CD14-positive monocyte (primary cell): Measurements from ENCODE around the gene PDE1C. TPM values are rescaled to one million over a fixed set of nuclear protein-coding genes. Genes with fewer than 3 reads are reported as not detected.
"Not testable (repeated sequence)": the region's sequence is repeated elsewhere in the genome, so short reads cannot be mapped to it uniquely, and the experiment has no call there.

Experiments
- DNase-seq, 3 donors: peaks; one replicate each; pipeline ENCODE4 v3.0.0-alpha.2; 2011 to 2022
- H2AFZ ChIP-seq: 2 replicates; pipeline ENCODE4 v1.6.0; 2012; ENCODE audit warnings: mild to moderate bottlenecking, low read depth, low read length, inconsistent platforms; ENCODE audit not compliant: insufficient read depth, poor library complexity, severe bottlenecking
- H3K27ac ChIP-seq, 2 donors: 1 replicate in 1 of 2; 2 replicates in 1 of 2; pipeline ENCODE4 v1.5.1; 2012 to 2013; ENCODE audit warnings: low read length in 2 of 2, control low read depth in 1 of 2, inconsistent platforms in 1 of 2, low read depth in 1 of 2, mild to moderate bottlenecking in 1 of 2
- H3K27me3 ChIP-seq, 2 donors: one replicate each; pipeline versions ENCODE4 v1.6.0 to v1.6.1; 2011 to 2013; ENCODE audit warnings: low read length in 2 of 2; ENCODE audit not compliant: control insufficient read depth in 2 of 2, insufficient read depth in 2 of 2
- H3K36me3 ChIP-seq, 2 donors: replicated peaks in 1 of 2; 1 replicate in 1 of 2; 2 replicates in 1 of 2; pipeline versions ENCODE4 v1.5.1 to v1.6.1; 2012 to 2013; ENCODE audit warnings: low read length in 2 of 2, control low read depth in 1 of 2, inconsistent platforms in 1 of 2, mild to moderate bottlenecking in 1 of 2; ENCODE audit not compliant: insufficient read depth in 2 of 2, control insufficient read depth in 1 of 2
- H3K4me1 ChIP-seq, 2 donors: 1 replicate in 1 of 2; 2 replicates in 1 of 2; pipeline versions ENCODE4 v1.5.1 to v1.6.1; 2012 to 2013; ENCODE audit warnings: low read length in 2 of 2, control low read depth in 1 of 2, inconsistent platforms in 1 of 2, mild to moderate bottlenecking in 1 of 2, moderate library complexity in 1 of 2; ENCODE audit not compliant: insufficient read depth in 2 of 2, control insufficient read depth in 1 of 2
- H3K4me2 ChIP-seq: replicated peaks from 2 replicates; pipeline ENCODE3; 2012; ENCODE audit warnings: low read length, moderate library complexity, mild to moderate bottlenecking; ENCODE audit not compliant: poor library complexity, severe bottlenecking; ENCODE audit errors: extremely low read depth
- H3K4me3 ChIP-seq, 3 experiments: fragments of 200-600 bp in 1 of 3; sonication (generic) in 1 of 3; replicated peaks in 1 of 3; 1 replicate in 2 of 3; 2 replicates in 1 of 3; pipeline ENCODE4 v1.5.1; 2011 to 2013; ENCODE audit warnings: low read length in 3 of 3, mild to moderate bottlenecking in 3 of 3, control low read depth in 2 of 3, low read depth in 2 of 3, inconsistent platforms in 1 of 3, moderate library complexity in 1 of 3
- H3K79me2 ChIP-seq: 2 replicates; pipeline ENCODE4 v1.6.0; 2012; ENCODE audit warnings: mild to moderate bottlenecking, control low read depth, inconsistent platforms, low read length, moderate library complexity; ENCODE audit not compliant: insufficient read depth
- H3K9ac ChIP-seq: 2 replicates; pipeline ENCODE4 v1.6.0; 2017; ENCODE audit warnings: low read length, mild to moderate bottlenecking; ENCODE audit not compliant: insufficient read depth, poor library complexity, severe bottlenecking
- H3K9me3 ChIP-seq, 2 donors: replicated peaks in 1 of 2; 1 replicate in 1 of 2; 2 replicates in 1 of 2; pipeline versions ENCODE4 v1.5.1 to v1.6.1; 2012 to 2013; ENCODE audit warnings: low read length in 2 of 2, control low read depth in 1 of 2; ENCODE audit not compliant: control insufficient read depth in 1 of 2, insufficient read depth in 1 of 2
- H4K20me1 ChIP-seq: 2 replicates; pipeline ENCODE4 v1.6.0; 2012; ENCODE audit warnings: mild to moderate bottlenecking, low read length, control low read depth, moderate library complexity; ENCODE audit not compliant: insufficient read depth
- H3K27ac Mint-ChIP-seq, 7 donors: one replicate each; pipeline ENCODE4 v1.8.0; 2020; ENCODE audit warnings: mild to moderate bottlenecking in 7 of 7, mixed read lengths in 7 of 7, moderate library complexity in 6 of 7, inconsistent platforms in 2 of 7
- H3K27me3 Mint-ChIP-seq, 3 donors: one replicate each; pipeline ENCODE4 v1.8.0; 2021 to 2022; ENCODE audit warnings: low read depth in 3 of 3, mild to moderate bottlenecking in 3 of 3, mixed read lengths in 3 of 3, moderate library complexity in 3 of 3, inconsistent platforms in 1 of 3
- H3K36me3 Mint-ChIP-seq, 2 donors: one replicate each; pipeline ENCODE4 v1.8.0; 2020; ENCODE audit warnings: mixed read lengths in 2 of 2, inconsistent platforms in 1 of 2, mild to moderate bottlenecking in 1 of 2
- H3K4me1 Mint-ChIP-seq: one replicate; pipeline ENCODE4 v1.8.0; 2020; ENCODE audit warnings: mild to moderate bottlenecking, mixed read lengths
- H3K4me3 Mint-ChIP-seq, 2 donors: one replicate each; pipeline ENCODE4 v1.8.0; 2020; ENCODE audit warnings: mild to moderate bottlenecking in 2 of 2, mixed read lengths in 2 of 2, moderate library complexity in 1 of 2
- H3K9me3 Mint-ChIP-seq, 7 donors: one replicate each; pipeline ENCODE4 v1.8.0; 2020 to 2022; ENCODE audit warnings: mixed read lengths in 7 of 7, mild to moderate bottlenecking in 6 of 7, moderate library complexity in 6 of 7, inconsistent platforms in 2 of 7
- whole genome bisulfite sequencing: methylation state at CpG from one replicate; pipeline ENCODE4 v1.1.5; 2013; ENCODE audit warnings: missing lambda C conversion rate; ENCODE audit not compliant: insufficient coverage; 5-methylcytosine and 5-hydroxymethylcytosine counted together
- intact Hi-C, 2 donors: fragments of 100-400 bp; cut with micrococcal nuclease; formaldehyde crosslinking; loops; one replicate each; pipeline versions ENCODE4 v1.15.0 to v1.15.1; 2023
- polyA plus RNA-seq, 3 donors: library from polyadenylated mRNA; depleted of rRNA in 1 of 3; unstranded in 2 of 3; stranded (reverse) in 1 of 3; fragments of 300-500 nt in 2 of 3; fragments of >200 nt in 1 of 3; fragmentation: Illumina TruSeq in 2 of 3; gene quantifications; 1 replicate in 2 of 3; 2 replicates in 1 of 3; pipeline ENCODE4 v1.2.3, GENCODE V29; 2012 to 2021
- TF ChIP-seq, protein P1 (sequence below): fragments of 200-600 bp; IDR thresholded peaks from one replicate; pipeline ENCODE4 v1.8.0; 2022; ENCODE audit warnings: antibody characterized with exemption, mild to moderate bottlenecking

PDE1C gene
- polyA plus RNA-seq, 3 donors = not detected

DNA sequence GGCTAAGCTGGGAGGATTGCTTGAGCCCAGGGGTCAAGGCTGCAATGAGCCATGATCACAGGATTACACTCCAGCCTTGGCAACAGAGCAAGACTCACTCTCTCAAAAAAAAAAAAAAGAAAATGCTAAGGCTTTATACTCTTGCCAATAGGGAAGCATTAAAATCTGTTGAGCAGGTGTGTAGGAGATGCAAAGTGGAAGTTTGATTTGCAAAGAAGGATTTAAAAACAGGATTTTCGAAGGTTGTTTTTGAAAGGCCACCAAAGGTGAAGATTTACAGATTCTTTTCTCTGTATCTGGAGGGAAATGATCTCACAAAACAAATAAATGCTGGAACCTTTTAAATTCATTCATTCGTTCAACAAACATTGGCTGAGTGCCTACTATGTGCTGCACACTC, 8.6 kb upstream of the PDE1C start:
- H3K9ac ChIP-seq = no peak overlapping the region
- H3K4me1 ChIP-seq = no peaks in the 10 kb centered on the region
- no peak for DNase-seq
- H3K27ac ChIP-seq = no peak overlapping the region
- TF ChIP-seq, protein P1, sequence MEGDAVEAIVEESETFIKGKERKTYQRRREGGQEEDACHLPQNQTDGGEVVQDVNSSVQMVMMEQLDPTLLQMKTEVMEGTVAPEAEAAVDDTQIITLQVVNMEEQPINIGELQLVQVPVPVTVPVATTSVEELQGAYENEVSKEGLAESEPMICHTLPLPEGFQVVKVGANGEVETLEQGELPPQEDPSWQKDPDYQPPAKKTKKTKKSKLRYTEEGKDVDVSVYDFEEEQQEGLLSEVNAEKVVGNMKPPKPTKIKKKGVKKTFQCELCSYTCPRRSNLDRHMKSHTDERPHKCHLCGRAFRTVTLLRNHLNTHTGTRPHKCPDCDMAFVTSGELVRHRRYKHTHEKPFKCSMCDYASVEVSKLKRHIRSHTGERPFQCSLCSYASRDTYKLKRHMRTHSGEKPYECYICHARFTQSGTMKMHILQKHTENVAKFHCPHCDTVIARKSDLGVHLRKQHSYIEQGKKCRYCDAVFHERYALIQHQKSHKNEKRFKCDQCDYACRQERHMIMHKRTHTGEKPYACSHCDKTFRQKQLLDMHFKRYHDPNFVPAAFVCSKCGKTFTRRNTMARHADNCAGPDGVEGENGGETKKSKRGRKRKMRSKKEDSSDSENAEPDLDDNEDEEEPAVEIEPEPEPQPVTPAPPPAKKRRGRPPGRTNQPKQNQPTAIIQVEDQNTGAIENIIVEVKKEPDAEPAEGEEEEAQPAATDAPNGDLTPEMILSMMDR = no peak
- WGBS = no CpG with 5 or more reads among the region's 2 CpGs
- no peak overlapping the region for H3K4me3 Mint-ChIP-seq
- no peaks in the 10 kb centered on the region for H3K79me2 ChIP-seq
- peaks cover 0 to 3% of the 10 kb centered on the region in 2 donors for H3K9me3 ChIP-seq
- H3K4me2 ChIP-seq = no peak overlapping the region
- H3K36me3 Mint-ChIP-seq = no peaks in the 10 kb centered on the region
- peaks cover 1 to 3% (median 2%) of the 10 kb centered on the region in 3 donors for H3K27me3 Mint-ChIP-seq
- no peak overlapping the region for H2AFZ ChIP-seq
- H3K4me1 Mint-ChIP-seq = no peaks in the 10 kb centered on the region
- H3K9me3 Mint-ChIP-seq = peaks cover 2 to 13% (median 7%) of the 10 kb centered on the region in 7 donors
- intact Hi-C loops = no loop called here
- no peaks in the 10 kb centered on the region for H3K27me3 ChIP-seq
- H3K36me3 ChIP-seq = no peaks in the 10 kb centered on the region
- H4K20me1 ChIP-seq = no peaks in the 10 kb centered on the region
- no peak overlapping the region for H3K4me3 ChIP-seq
- no peak overlapping the region for H3K27ac Mint-ChIP-seq

DNA sequence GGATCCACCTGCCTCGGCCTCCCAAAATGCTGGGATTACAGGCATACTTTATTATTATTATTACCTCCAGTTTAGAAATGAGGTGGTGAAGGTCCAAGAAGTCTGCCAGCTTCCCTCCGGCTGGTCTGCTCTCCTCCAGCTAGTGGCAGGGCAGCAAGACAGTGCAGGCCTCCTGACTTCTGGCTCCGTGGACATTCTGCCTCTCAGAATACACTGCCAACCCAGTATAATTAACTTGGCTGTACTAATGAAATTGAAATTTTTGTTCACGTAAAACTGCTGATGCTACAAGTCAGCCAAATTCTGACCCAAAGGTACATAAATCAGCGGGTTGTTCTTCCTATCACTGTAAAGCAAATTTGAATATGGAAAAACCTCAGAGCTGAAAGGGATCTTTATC, 7.6 kb upstream of the PDE1C start:
- H3K4me1 Mint-ChIP-seq = no peaks in the 10 kb centered on the region
- H3K4me2 ChIP-seq = no peak overlapping the region
- H3K27ac Mint-ChIP-seq = no peak overlapping the region
- H3K4me3 Mint-ChIP-seq = no peak overlapping the region
- peaks cover 0 to 3% of the 10 kb centered on the region in 2 donors for H3K27me3 ChIP-seq
- 100% methylated on average over 2 of the region's 5 CpGs for WGBS
- no peaks in the 10 kb centered on the region for H3K36me3 ChIP-seq
- H3K79me2 ChIP-seq = no peaks in the 10 kb centered on the region
- no peak overlapping the region for H3K4me3 ChIP-seq
- H3K9me3 Mint-ChIP-seq = peaks cover 0 to 13% (median 7%) of the 10 kb centered on the region in 7 donors
- intact Hi-C loops = no loop called here
- H3K9me3 ChIP-seq = peaks cover 0 to 3% of the 10 kb centered on the region in 2 donors
- no peaks in the 10 kb centered on the region for H3K4me1 ChIP-seq
- DNase-seq = no peak
- no peaks in the 10 kb centered on the region for H4K20me1 ChIP-seq
- peaks cover 1 to 3% (median 2%) of the 10 kb centered on the region in 3 donors for H3K27me3 Mint-ChIP-seq
- TF ChIP-seq, protein P1 = no peak
- no peak overlapping the region for H2AFZ ChIP-seq
- H3K27ac ChIP-seq = no peak overlapping the region
- no peaks in the 10 kb centered on the region for H3K36me3 Mint-ChIP-seq
- no peak overlapping the region for H3K9ac ChIP-seq

DNA sequence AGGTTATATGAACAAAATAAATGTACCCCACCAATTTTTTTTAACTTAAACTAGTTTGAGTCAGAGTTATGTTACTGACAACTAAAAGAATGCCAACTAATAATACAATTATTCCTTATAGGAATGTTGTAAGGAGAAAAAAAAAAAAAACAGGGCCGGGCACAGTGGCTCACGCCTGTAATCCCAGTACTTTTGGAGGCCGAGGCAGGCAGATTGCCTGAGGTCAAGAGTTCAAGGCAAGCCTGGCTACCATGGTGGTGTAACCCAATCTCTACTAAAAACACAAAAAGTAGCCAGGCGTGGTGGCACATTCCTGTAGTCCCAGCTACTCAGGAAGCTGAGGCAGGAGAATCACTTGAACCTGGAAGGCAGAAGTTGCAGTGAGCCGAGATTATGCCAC, 6.6 kb upstream of the PDE1C start:
- H3K27ac Mint-ChIP-seq, intact Hi-C loops, H3K27ac ChIP-seq, H3K9me3 ChIP-seq, H3K4me1 Mint-ChIP-seq, H2AFZ ChIP-seq, H3K36me3 ChIP-seq, H3K4me3 Mint-ChIP-seq, H3K79me2 ChIP-seq, H3K36me3 Mint-ChIP-seq, H4K20me1 ChIP-seq, H3K9ac ChIP-seq, H3K4me1 ChIP-seq, H3K9me3 Mint-ChIP-seq, DNase-seq, H3K4me3 ChIP-seq, H3K4me2 ChIP-seq: not testable (repeated sequence)
- peaks cover 8 to 13% (median 11%) of the 10 kb centered on the region in 3 donors for H3K27me3 Mint-ChIP-seq
- WGBS = 87% methylated on average over 4 of the region's 5 CpGs
- peaks cover 8 to 12% of the 10 kb centered on the region in 2 donors for H3K27me3 ChIP-seq
